CD4-positive, alpha-beta T cell (primary cell): Measurements from ENCODE around the gene SCFD2. TPM values are rescaled to one million over a fixed set of nuclear protein-coding genes. Genes with fewer than 3 reads are reported as not detected.
"Not testable (repeated sequence)": the region's sequence is repeated elsewhere in the genome, so short reads cannot be mapped to it uniquely, and the experiment has no call there.

Source experiments
- ATAC-seq: fragments of 200-7000 bp; cut with Tn5 transposase; one replicate; pipeline ENCODE4 v1.10.0; 2022; ENCODE audit warnings: mild to moderate bottlenecking; ENCODE audit not compliant: poor library complexity
- CTCF ChIA-PET: fragments of 350-600 bp; sonication (Branson Sonifier 250); formaldehyde crosslinking; loops from one replicate; lab custom pipeline; 2021; ENCODE audit warnings: antibody characterized with exemption, inconsistent platforms; lab: Charles Lee
- POLR2A ChIA-PET: fragments of 350-600 bp; sonication (Branson Sonifier 250); formaldehyde crosslinking; loops from one replicate; lab custom pipeline; 2021; ENCODE audit warnings: antibody characterized with exemption, inconsistent platforms; lab: Charles Lee
- DNase-seq, 14 experiments: peaks; one replicate each; pipeline ENCODE4 v3.0.0-alpha.2; 2013 to 2020; ENCODE audit warnings: mixed read lengths in 2 of 14
- H3K27ac ChIP-seq, 2 donors: one replicate each; pipeline versions ENCODE4 v1.5.1 to v1.7.0; 2013; ENCODE audit warnings: low read length in 2 of 2, low read depth in 1 of 2, mild to moderate bottlenecking in 1 of 2
- H3K27me3 ChIP-seq, 2 experiments: 1 replicate in 1 of 2; 2 replicates in 1 of 2; pipeline versions ENCODE4 v1.6.1 to v1.7.0; 2013; ENCODE audit warnings: low read length in 2 of 2, control low read depth in 1 of 2, mild to moderate bottlenecking in 1 of 2, moderate library complexity in 1 of 2; ENCODE audit not compliant: insufficient read depth in 2 of 2, control insufficient read depth in 1 of 2
- H3K36me3 ChIP-seq: one replicate; pipeline ENCODE4 v1.6.1; 2013; ENCODE audit warnings: low read length, control low read depth; ENCODE audit not compliant: insufficient read depth
- H3K4me1 ChIP-seq: one replicate; pipeline ENCODE4 v1.6.1; 2013; ENCODE audit warnings: low read length, control low read depth; ENCODE audit not compliant: insufficient read depth
- H3K4me3 ChIP-seq: one replicate; pipeline ENCODE4 v1.5.1; 2013; ENCODE audit warnings: mild to moderate bottlenecking, low read length, moderate library complexity
- H3K9me3 ChIP-seq, 2 experiments: 1 replicate in 1 of 2; 2 replicates in 1 of 2; pipeline versions ENCODE4 v1.6.1 to v1.7.0; 2013; ENCODE audit warnings: low read length in 2 of 2, mild to moderate bottlenecking in 2 of 2, control low read depth in 1 of 2, moderate library complexity in 1 of 2; ENCODE audit not compliant: control insufficient read depth in 1 of 2, insufficient read depth in 1 of 2
- H3K27ac Mint-ChIP-seq: one replicate; pipeline ENCODE4 v1.8.0; 2020; ENCODE audit warnings: mixed read lengths
- H3K27me3 Mint-ChIP-seq: one replicate; pipeline ENCODE4 v1.8.0; 2021; ENCODE audit warnings: mixed read lengths
- H3K36me3 Mint-ChIP-seq: one replicate; pipeline ENCODE4 v1.8.0; 2021; ENCODE audit warnings: low read depth, mixed read lengths
- H3K4me1 Mint-ChIP-seq: one replicate; pipeline ENCODE4 v1.8.0; 2021; ENCODE audit warnings: low read depth, mixed read lengths
- H3K4me3 Mint-ChIP-seq: one replicate; pipeline ENCODE4 v1.8.0; 2020; ENCODE audit warnings: mild to moderate bottlenecking, mixed read lengths
- H3K9me3 Mint-ChIP-seq: one replicate; pipeline ENCODE4 v1.8.0; 2020; ENCODE audit warnings: mixed read lengths
- intact Hi-C, 2 experiments: fragments of 100-400 bp; cut with DNase I in 1 of 2; cut with micrococcal nuclease in 1 of 2; formaldehyde crosslinking; loops; one replicate each; pipeline versions ENCODE4 v1.15.1 to v1.9.0; 2023 to 2025; cut with DNase I, micrococcal nuclease
- total RNA-seq, 174 experiments: library from RNA in 2 of 174; stranded (reverse) in 2 of 174; gene quantifications; one replicate each; pipeline ENCODE4 v1.2.3 and lab custom pipeline; 2021 to 2026
- TF ChIP-seq, protein P1 (sequence below): fragments of 200-600 bp; IDR thresholded peaks from one replicate; pipeline ENCODE4 v1.8.0; 2022; ENCODE audit warnings: antibody characterized with exemption, mild to moderate bottlenecking

The SCFD2 gene
- total RNA-seq, 2 experiments from 2014 or later, result 15.4 to 17.6 TPM

DNA sequence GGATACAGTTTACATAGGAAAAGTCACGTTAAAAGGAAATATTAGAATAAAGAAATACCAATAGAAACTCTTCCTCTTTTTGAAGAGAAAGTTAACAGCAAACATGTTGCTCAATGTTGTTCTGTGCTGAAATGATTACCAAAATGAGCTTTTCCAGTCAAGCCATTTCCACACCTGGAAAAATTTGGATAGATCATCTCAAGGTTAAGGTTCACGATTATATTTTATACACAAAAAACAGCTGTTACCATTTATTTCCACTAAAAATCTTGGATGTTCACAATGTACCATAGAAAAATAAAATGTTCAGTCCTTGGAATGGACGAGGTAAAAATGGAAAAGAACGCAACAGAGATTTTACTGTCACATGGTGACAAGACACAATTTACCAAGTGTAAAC lies 218.7 kb downstream of the SCFD2 start:
- no peaks in the 10 kb centered on the region for H3K27me3 ChIP-seq
- H3K4me1 ChIP-seq, result no peaks in the 10 kb centered on the region
- H3K36me3 Mint-ChIP-seq, result peaks cover 50% of the 10 kb centered on the region
- ChIA-PET CTCF (no interaction called here), POLR2A (no interaction called here)
- H3K36me3 ChIP-seq, result peaks cover 12% of the 10 kb centered on the region
- H3K4me1 Mint-ChIP-seq, result no peaks in the 10 kb centered on the region
- H3K4me3 Mint-ChIP-seq, result no peak overlapping the region
- no peaks in the 10 kb centered on the region for H3K27me3 Mint-ChIP-seq
- intact Hi-C loops, result no loop called here
- no peak overlapping the region for H3K4me3 ChIP-seq
- H3K9me3 ChIP-seq, result no peaks in the 10 kb centered on the region
- ATAC-seq (no peak), DNase-seq (no peak)
- H3K9me3 Mint-ChIP-seq, result no peaks in the 10 kb centered on the region
- no peak overlapping the region for H3K27ac Mint-ChIP-seq
- TF ChIP-seq, protein P1, sequence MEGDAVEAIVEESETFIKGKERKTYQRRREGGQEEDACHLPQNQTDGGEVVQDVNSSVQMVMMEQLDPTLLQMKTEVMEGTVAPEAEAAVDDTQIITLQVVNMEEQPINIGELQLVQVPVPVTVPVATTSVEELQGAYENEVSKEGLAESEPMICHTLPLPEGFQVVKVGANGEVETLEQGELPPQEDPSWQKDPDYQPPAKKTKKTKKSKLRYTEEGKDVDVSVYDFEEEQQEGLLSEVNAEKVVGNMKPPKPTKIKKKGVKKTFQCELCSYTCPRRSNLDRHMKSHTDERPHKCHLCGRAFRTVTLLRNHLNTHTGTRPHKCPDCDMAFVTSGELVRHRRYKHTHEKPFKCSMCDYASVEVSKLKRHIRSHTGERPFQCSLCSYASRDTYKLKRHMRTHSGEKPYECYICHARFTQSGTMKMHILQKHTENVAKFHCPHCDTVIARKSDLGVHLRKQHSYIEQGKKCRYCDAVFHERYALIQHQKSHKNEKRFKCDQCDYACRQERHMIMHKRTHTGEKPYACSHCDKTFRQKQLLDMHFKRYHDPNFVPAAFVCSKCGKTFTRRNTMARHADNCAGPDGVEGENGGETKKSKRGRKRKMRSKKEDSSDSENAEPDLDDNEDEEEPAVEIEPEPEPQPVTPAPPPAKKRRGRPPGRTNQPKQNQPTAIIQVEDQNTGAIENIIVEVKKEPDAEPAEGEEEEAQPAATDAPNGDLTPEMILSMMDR, result no peak
- no peak overlapping the region for H3K27ac ChIP-seq

DNA sequence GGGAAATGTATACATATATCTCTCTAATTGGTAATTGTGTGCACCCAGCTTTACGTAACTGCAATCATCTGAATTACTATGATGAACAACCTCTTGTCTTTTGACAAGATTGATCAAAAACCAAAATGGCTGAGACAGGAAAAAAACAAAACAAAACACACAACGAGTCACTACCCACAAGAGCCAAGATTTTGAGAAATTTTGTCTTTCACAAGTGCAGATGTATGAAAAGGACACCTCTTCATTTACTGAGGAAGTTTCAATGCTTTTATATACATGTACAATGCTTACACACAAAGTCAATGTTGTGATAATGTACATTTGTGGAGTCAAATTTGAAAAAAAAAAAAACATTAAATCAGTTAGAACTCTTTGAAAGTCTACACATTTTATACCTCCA lies 224.6 kb downstream of the SCFD2 start:
- TF ChIP-seq, protein P1, result no peak
- POLR2A ChIA-PET, result no interaction called here
- Histone ChIP-seq H3K9me3 (peaks cover 0 to 7% of the 10 kb centered on the region in 2 experiments), H3K27me3 (no peaks in the 10 kb centered on the region), H3K4me1 (no peaks in the 10 kb centered on the region), H3K27ac (no peak overlapping the region), H3K4me3 (no peak overlapping the region), H3K36me3 (peaks cover 12% of the 10 kb centered on the region)
- CTCF ChIA-PET, result no interaction called here
- no peak overlapping the region for H3K27ac Mint-ChIP-seq
- ATAC-seq (no peak), DNase-seq (no peak)
- no peaks in the 10 kb centered on the region for H3K27me3 Mint-ChIP-seq
- H3K4me3 Mint-ChIP-seq, result no peak overlapping the region
- H3K9me3 Mint-ChIP-seq, result no peaks in the 10 kb centered on the region
- H3K4me1 Mint-ChIP-seq, result no peaks in the 10 kb centered on the region
- intact Hi-C loops, result no loop called here
- H3K36me3 Mint-ChIP-seq, result peaks cover 72% of the 10 kb centered on the region

DNA sequence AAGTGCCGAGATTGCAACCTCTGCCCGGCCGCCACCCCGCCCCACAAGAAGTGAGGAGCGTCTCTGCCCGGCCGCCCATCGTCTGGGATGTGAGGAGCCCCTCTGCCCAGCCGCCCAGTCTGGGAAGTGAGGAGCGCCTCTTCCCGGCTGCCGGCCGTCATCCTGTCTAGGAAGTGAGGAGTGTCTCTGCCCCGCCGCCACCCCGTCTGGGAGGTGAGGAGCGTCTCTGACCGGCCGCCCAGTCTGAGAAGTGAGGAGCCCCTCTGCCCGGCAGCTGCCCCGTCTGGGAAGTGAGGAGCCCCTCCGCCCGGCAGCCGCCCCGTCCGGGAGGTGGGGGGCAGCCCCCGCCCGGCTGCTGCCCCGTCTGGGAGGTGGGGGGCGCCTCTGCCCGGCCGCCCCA lies 226.6 kb downstream of the SCFD2 start:
- H3K36me3 ChIP-seq, H3K9me3 ChIP-seq, POLR2A ChIA-PET, ATAC-seq, intact Hi-C loops, H3K27me3 ChIP-seq, H3K4me1 Mint-ChIP-seq, H3K27ac ChIP-seq, CTCF ChIA-PET, H3K4me3 ChIP-seq, H3K27ac Mint-ChIP-seq, H3K9me3 Mint-ChIP-seq, H3K4me3 Mint-ChIP-seq, H3K4me1 ChIP-seq, DNase-seq, H3K27me3 Mint-ChIP-seq: not testable (repeated sequence)
- peaks cover 61% of the 10 kb centered on the region for H3K36me3 Mint-ChIP-seq

DNA sequence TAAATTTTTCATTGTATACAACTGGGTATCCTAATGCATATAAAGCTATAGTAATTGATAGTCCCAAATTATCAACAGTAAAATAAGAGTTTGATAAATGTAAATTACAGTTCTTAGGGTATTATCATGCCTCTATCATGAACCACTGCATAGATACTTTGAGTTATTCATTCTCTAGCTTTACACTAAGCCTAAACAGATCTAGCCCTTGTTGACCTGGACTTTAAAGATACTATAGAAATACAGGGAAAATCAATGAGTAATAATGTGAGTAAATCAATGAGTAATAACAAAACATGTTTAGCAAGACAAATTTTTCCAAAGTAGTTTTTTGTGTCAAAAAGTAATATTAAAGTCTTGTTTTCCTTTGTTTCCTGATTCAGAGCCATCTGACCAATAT lies 228.4 kb downstream of the SCFD2 start:
- H3K9me3 ChIP-seq, result peaks cover 0 to 7% of the 10 kb centered on the region in 2 experiments
- Mint-ChIP-seq H3K4me1 (no peaks in the 10 kb centered on the region), H3K36me3 (peaks cover 60% of the 10 kb centered on the region), H3K4me3 (no peak overlapping the region), H3K9me3 (peaks cover 3% of the 10 kb centered on the region), H3K27me3 (no peaks in the 10 kb centered on the region), H3K27ac (no peak overlapping the region)
- POLR2A ChIA-PET, result no interaction called here
- H3K27me3 ChIP-seq, result no peaks in the 10 kb centered on the region
- no peak overlapping the region for H3K27ac ChIP-seq
- ATAC-seq, result no peak
- TF ChIP-seq, protein P1, result no peak
- no peaks in the 10 kb centered on the region for H3K4me1 ChIP-seq
- no peak overlapping the region for H3K4me3 ChIP-seq
- CTCF ChIA-PET, result no interaction called here
- intact Hi-C loops, result no loop called here
- H3K36me3 ChIP-seq, result peaks cover 3% of the 10 kb centered on the region
- DNase-seq, result no peak
